K562 (cell line): Measurements from ENCODE around the gene INMT. TPM values are rescaled to one million over a fixed set of nuclear protein-coding genes. Genes with fewer than 3 reads are reported as not detected.

Experiments used
- ATAC-seq: fragments of 200-7000 bp; cut with Tn5 transposase; 3 replicates; pipeline ENCODE4 v1.9.1; 2020; ENCODE audit warnings: moderate library complexity
- BruUV-seq: library from RNA; stranded (reverse); fragments of 400-500 nt; replicated peaks from 2 replicates; lab custom pipeline; 2021; lab: Mats Ljungman, UMichigan
- CTCF ChIA-PET: fragments of 300-600 bp; formaldehyde crosslinking; extraction: SDS; loops from one replicate; lab custom pipeline; 2021; ENCODE audit warnings: low intra/inter-chr PET ratio; lab: Yijun Ruan, JAX
- POLR2A ChIA-PET: fragments of 300-600, 350-650 bp; sonication (Branson Sonifier 250); formaldehyde crosslinking; extraction: SDS; loops from one replicate; lab custom pipeline; 2021; ENCODE audit warnings: antibody characterized with exemption, inconsistent platforms; lab: Yijun Ruan, JAX
- DNase-seq, 4 experiments: peaks; one replicate each; pipeline versions ENCODE4 v3.0.0 to v3.0.0-alpha.2; 2011 to 2018; ENCODE audit warnings: low spot score in 3 of 4, mixed read lengths in 3 of 4; ENCODE audit errors: extremely low read depth in 1 of 4
- FAIRE-seq: peaks from 2 replicates; lab custom pipeline; 2011; peaks lifted over from hg19 to GRCh38; lab: Jason Lieb, UNC
- H2AFZ ChIP-seq: 2 replicates; pipeline ENCODE4 v1.6.0; 2011; ENCODE audit warnings: low read depth, low read length, control low read depth, inconsistent platforms
- H3K27ac ChIP-seq: fragments of 200-600 bp; 3 replicates; pipeline ENCODE4 v1.8.0; 2011; ENCODE audit warnings: low read depth, mild to moderate bottlenecking, control low read depth, inconsistent platforms, low read length, moderate library complexity, mixed read lengths; ENCODE audit errors: extremely low read depth
- H3K27me3 ChIP-seq, 2 experiments: fragments of 300-600 bp in 1 of 2; 2 replicates in 1 of 2; 3 replicates in 1 of 2; pipeline versions ENCODE4 v1.6.0 to v1.8.0; 2011; ENCODE audit warnings: inconsistent platforms in 2 of 2, low read length in 2 of 2, mild to moderate bottlenecking in 1 of 2, mixed read lengths in 1 of 2, moderate library complexity in 1 of 2; ENCODE audit not compliant: control insufficient read depth in 2 of 2, insufficient read depth in 2 of 2
- H3K36me3 ChIP-seq: fragments of 300-600 bp; 3 replicates; pipeline ENCODE4 v1.8.0; 2011; ENCODE audit warnings: mild to moderate bottlenecking, low read length, inconsistent platforms; ENCODE audit not compliant: control insufficient read depth, insufficient read depth
- H3K4me1 ChIP-seq, 2 experiments: fragments of 200-600 bp in 1 of 2; replicated peaks in 1 of 2; 2 replicates in 1 of 2; 3 replicates in 1 of 2; pipeline versions ENCODE4 v1.5.1 to v1.8.0; 2011; ENCODE audit warnings: inconsistent platforms in 2 of 2, low read length in 2 of 2, mild to moderate bottlenecking in 1 of 2, mixed read lengths in 1 of 2, moderate library complexity in 1 of 2; ENCODE audit not compliant: control insufficient read depth in 2 of 2, insufficient read depth in 2 of 2
- H3K4me2 ChIP-seq: 2 replicates; pipeline ENCODE4 v1.6.1; 2011; ENCODE audit warnings: low read length, control low read depth, inconsistent platforms, mixed read lengths; ENCODE audit not compliant: insufficient read depth
- H3K4me3 ChIP-seq: fragments of 200-600 bp; sonication (generic), shearing (Covaris generic); 2 replicates; pipeline ENCODE4 v1.5.1; 2016; ENCODE audit warnings: control low read depth, inconsistent platforms
- H3K79me2 ChIP-seq: fragments of 200-600 bp; 3 replicates; pipeline ENCODE4 v1.8.0; 2011; ENCODE audit warnings: low read length, inconsistent platforms; ENCODE audit not compliant: control insufficient read depth, insufficient read depth
- H3K9ac ChIP-seq, 2 experiments: 2 replicates each; pipeline versions ENCODE4 v1.6.0 to v1.6.1; 2011; ENCODE audit warnings: low read depth in 2 of 2, low read length in 2 of 2, control low read depth in 1 of 2, inconsistent platforms in 1 of 2, mild to moderate bottlenecking in 1 of 2, mixed read lengths in 1 of 2; ENCODE audit not compliant: insufficient read depth in 1 of 2
- H3K9me1 ChIP-seq: one replicate; pipeline ENCODE4 v1.6.0; 2011; ENCODE audit warnings: inconsistent platforms, mild to moderate bottlenecking, low read length, moderate library complexity; ENCODE audit not compliant: control insufficient read depth, insufficient read depth
- H3K9me3 ChIP-seq: replicated peaks from 2 replicates; pipeline ENCODE4 v1.5.1; 2011; ENCODE audit warnings: low read depth, low read length, inconsistent platforms; ENCODE audit not compliant: control insufficient read depth, insufficient read depth
- H4K20me1 ChIP-seq: replicated peaks from 2 replicates; pipeline ENCODE4 v1.6.1; 2011; ENCODE audit warnings: low read length, inconsistent platforms, mixed read lengths; ENCODE audit not compliant: control insufficient read depth, insufficient read depth
- BCOR ChIP-seq: fragments of 450-650 bp; IDR thresholded peaks from 2 replicates; pipeline ENCODE4 v1.6.1; 2016
- CEBPB ChIP-seq: fragments of 450-650 bp; IDR thresholded peaks from 2 replicates; pipeline ENCODE4 v1.6.1; 2016; ENCODE audit warnings: missing genetic modification characterization, missing compliant biosample characterization
- HDAC6 ChIP-seq: IDR thresholded peaks from 2 replicates; pipeline ENCODE4 v1.6.1; 2012; ENCODE audit warnings: low read depth, mild to moderate bottlenecking, control low read depth, inconsistent platforms, low read length, moderate library complexity
- HMG20A ChIP-seq: fragments of 450-650 bp; formaldehyde crosslinking; conservative IDR thresholded peaks from 2 replicates; pipeline ENCODE4 v1.4.0; 2020; ENCODE audit warnings: mild to moderate bottlenecking, mixed read lengths
- NR2C2 ChIP-seq, 2 experiments: fragments of 200-800 bp in 1 of 2; sonication (Bioruptor generic) in 1 of 2; sonication (generic) in 1 of 2; formaldehyde crosslinking in 1 of 2; IDR thresholded peaks; 2 replicates each; pipeline versions ENCODE4 v1.6.1 to v1.8.0; 2016 to 2022; ENCODE audit warnings: mild to moderate bottlenecking in 1 of 2, missing compliant biosample characterization in 1 of 2, missing genetic modification characterization in 1 of 2, missing genetic modification reagents in 1 of 2
- PTRF ChIP-seq: fragments of 450-650 bp; IDR thresholded peaks from 2 replicates; pipeline ENCODE4 v1.6.1; 2016; ENCODE audit warnings: mild to moderate bottlenecking, missing genetic modification characterization, missing compliant biosample characterization
- RBM25 ChIP-seq: fragments of 200-400 bp; formaldehyde crosslinking; IDR thresholded peaks from 2 replicates; pipeline ENCODE4 v1.6.1; 2018; ENCODE audit warnings: low read length, low read depth, moderate library complexity; ENCODE audit not compliant: severe bottlenecking
- RCOR1 ChIP-seq, 2 experiments: IDR thresholded peaks; 2 replicates each; pipeline ENCODE4 v1.6.1; 2012; ENCODE audit warnings: low read depth in 2 of 2, low read length in 2 of 2, borderline replicate concordance in 1 of 2, improper control_type of control experiment in 1 of 2
- ZFP36 ChIP-seq: fragments of 150-350 bp; IDR thresholded peaks from 2 replicates; pipeline ENCODE4 v1.6.1; 2018; ENCODE audit warnings: low read length, low read depth; ENCODE audit not compliant: partially characterized antibody
- ZNF444 ChIP-seq: fragments of 250-450 bp; sonication (Bioruptor Pico); IDR thresholded peaks from 2 replicates; pipeline ENCODE4 v1.4.0; 2020; ENCODE audit warnings: mild to moderate bottlenecking, moderate library complexity
- WGBS: fragments of 100-300 bp; shearing (Covaris generic); methylation state at CpG from one replicate; pipeline ENCODE4 v1.1.6; 2016; ENCODE audit warnings: low coverage, mixed read lengths; ENCODE audit not compliant: insufficient coverage; ENCODE audit errors: missing lambda C conversion rate; 5-methylcytosine and 5-hydroxymethylcytosine counted together
- in situ Hi-C: fragments of 300-500 bp; cut with MboI; formaldehyde crosslinking; loops from 4 replicates; pipeline ENCODE4 v1.15.0; 2018; ENCODE audit warnings: inconsistent platforms, mixed read lengths
- intact Hi-C: fragments of 100-400 bp; cut with micrococcal nuclease; formaldehyde crosslinking; loops from 2 replicates; pipeline ENCODE4 v1.14.2; 2022
- polyA plus RNA-seq, 8 experiments: library from polyadenylated mRNA; depleted of rRNA in 4 of 8; stranded (reverse) in 5 of 8; unstranded in 3 of 8; fragments of >200 nt; fragmentation: Nextera tagmentation in 2 of 8; fragmentation: Illumina TruSeq in 1 of 8; extraction: Ambion mirVana in 2 of 8; extraction: Trizol in 1 of 8; gene quantifications; 2 replicates each; pipeline versions ENCODE4 v1.2.1 to v1.2.3, GENCODE V29; 2011 to 2014; ENCODE audit warnings: inconsistent platforms in 1 of 8, missing spikeins in 1 of 8
- total RNA-seq, 7 experiments: library from RNA; depleted of rRNA in 6 of 7; stranded (reverse); fragments of >200 nt in 6 of 7; fragmentation: Illumina TruSeq in 2 of 7; extraction: Trizol in 2 of 7; gene quantifications; 2 replicates each; pipeline versions ENCODE4 v1.2.1 to v1.2.3, GENCODE V29; 2011 to 2021; ENCODE audit warnings: low replicate concordance in 1 of 7

Gene INMT
- total and polyA plus RNA-seq, 9 of the 15 experiments (the other 6 are each of a cell fraction or from before 2014, with no cell fraction given), result 0.04 to 0.27 TPM; not detected in 7

DNA sequence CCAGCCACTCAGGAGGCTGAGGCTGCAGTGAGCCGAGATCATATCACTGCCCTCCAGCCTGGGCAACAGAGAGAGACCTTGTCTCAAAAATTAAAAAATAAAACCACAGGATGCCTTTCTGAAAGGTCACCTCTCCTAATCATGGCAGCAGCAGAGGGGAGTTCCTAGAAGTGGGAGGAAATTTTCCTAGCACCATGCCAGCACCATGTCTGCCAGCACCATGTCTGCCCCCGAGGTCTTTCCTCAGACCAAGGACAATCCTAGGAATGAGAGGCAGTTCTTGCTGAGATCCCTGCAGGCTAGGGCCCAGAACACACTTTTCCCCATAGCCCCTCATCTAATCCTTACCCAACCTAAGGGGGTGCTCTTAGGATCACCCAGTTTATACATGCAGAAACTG, 22.3 kb upstream of the INMT start (continued):
- TF ChIP-seq HDAC6 (no peak), PTRF (tag) (no peak), NR2C2 (CRISPR knock-in tag; IDR thresholded peaks at IDR 0.05) (no peak), NR2C2 (tag; IDR thresholded peaks at IDR 0.05) (no peak)

DNA sequence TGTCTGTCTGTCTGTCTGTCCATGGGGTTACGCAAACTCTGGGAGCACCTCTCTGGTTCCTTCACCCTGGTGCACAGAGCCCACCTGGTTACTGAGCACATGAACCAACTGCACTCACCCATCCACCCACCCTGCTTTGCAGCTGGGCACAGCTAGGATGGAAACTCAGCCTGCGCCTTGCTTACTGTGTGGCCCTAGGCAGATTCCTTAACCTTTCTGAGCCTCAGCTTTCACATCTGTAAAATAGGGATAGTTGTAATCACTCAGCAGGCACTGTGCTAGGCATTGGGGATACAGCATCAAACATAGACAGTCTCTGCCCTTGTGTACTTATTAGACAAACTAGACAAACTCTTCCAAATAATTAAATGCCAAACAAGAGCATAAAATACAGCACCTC, 21.8 kb upstream of the INMT start:
- Histone ChIP-seq H2AFZ (no peak overlapping the region), H3K4me2 (no peak overlapping the region), H3K36me3 (no peaks in the 10 kb centered on the region), H4K20me1 (no peaks in the 10 kb centered on the region), H3K9ac (no peak overlapping the region), H3K4me1 (peaks cover 4 to 5% of the 10 kb centered on the region in 2 experiments; a peak in 3 of 5 replicates), H3K27ac (no peak overlapping the region), H3K9me3 (no peaks in the 10 kb centered on the region), H3K79me2 (no peaks in the 10 kb centered on the region), H3K27me3 (peaks cover 56 to 76% of the 10 kb centered on the region in 2 experiments), H3K4me3 (no peak overlapping the region), H3K9me1 (no peaks in the 10 kb centered on the region)
- 32% methylated on average over 2 of the region's 2 CpGs for WGBS
- ChIA-PET CTCF (no interaction called here), POLR2A (interaction anchor here (0.6 to 1.4 kb wide), 2 partner anchors 12 to 40 kb away, joined by 3 to 5 read pairs; no protein-coding TSS in a partner anchor)
- ATAC-seq, result no peak
- no TSS peak for BruUV-seq
- intact Hi-C loops, result loop anchor here (10.0 kb wide), 1 partner anchor 455 kb away; no protein-coding TSS in a partner anchor
- TF ChIP-seq ZFP36, result peak; percentile 45
- TF ChIP-seq HMG20A (CRISPR knock-in tag), result no peak
- TF ChIP-seq RCOR1 (IDR thresholded peaks at IDR 0.05; ENCODE audit: borderline replicate concordance in 1 of 2, low read depth in 2 of 2, low read length in 2 of 2), result 0 out of 4 replicates have a peak, but pooled peaks of 1 of the 2 experiments have one; percentile 5
- 0 out of 2 replicates have a peak, but pooled peaks have one; percentile 29 for TF ChIP-seq CEBPB
- peak; percentile 60 for TF ChIP-seq RBM25
- TF ChIP-seq BCOR, result peak; percentile 44; the same call in 1 of the 2 replicates
- TF ChIP-seq ZNF444 (CRISPR knock-in tag), result no peak
- in situ Hi-C loops, result loop anchor here (10.0 kb wide), 1 partner anchor 565 kb away; no protein-coding TSS in a partner anchor
- FAIRE-seq, result no peak
- DNase-seq, result no peak
